Measurements from ENCODE around the gene NUDT7.

- no peak for TF ChIP-seq POLR2AphosphoS5 (IDR thresholded peaks at IDR 0.05; ENCODE audit: borderline replicate concordance, low read depth, low read length)
- no peak for TF ChIP-seq FOXP2 (optimal IDR thresholded peaks at IDR 0.05; ENCODE audit: control extremely low read depth, extremely low read length, insufficient read depth)
- no peak for TF ChIP-seq EZH2 (IDR thresholded peaks at IDR 0.05)
Observed at GRCh38 chr16:77781091-77781490, 58.8 kb downstream of the NUDT7 start.

All from SK-N-MC (cell line).